ENCODE measurements around the gene ST3GAL3. TPM values are rescaled to one million over a fixed set of nuclear protein-coding genes. Genes with fewer than 3 reads are reported as not detected.
A peak's percentile ranks its signal among the peaks of the same experiment; 100 is the strongest.

ST3GAL3 gene
- total and polyA plus RNA-seq, 12 donors, result 14.5 to 39.3 (median 31.7) TPM

DNA sequence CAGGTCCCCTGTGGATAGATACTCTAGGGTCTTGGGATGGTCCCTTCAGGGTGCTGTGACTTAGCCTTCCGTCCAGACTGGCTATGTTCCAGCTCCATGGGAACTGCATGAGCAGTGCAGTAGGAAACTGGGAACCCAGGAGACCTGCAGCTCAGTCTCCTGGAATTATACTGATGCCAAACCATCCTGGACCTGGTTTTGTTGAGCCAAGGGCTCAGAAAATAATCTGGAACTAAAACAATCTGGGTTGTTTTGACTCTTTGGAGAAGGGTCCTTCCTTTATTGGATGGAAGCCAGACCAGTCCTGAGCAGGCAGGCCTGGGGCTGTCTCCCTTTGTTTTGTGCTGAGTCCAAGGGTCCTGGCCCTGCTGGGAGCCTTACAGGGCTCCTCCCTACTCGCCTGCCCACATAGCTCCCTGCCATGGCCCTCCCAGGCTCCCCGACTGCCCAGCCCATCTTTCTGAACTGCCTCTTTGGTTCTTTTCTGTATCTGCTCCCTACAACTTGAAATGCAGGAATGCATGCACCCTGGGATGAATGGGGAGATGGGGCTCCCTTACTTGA is 240.6 kb downstream of the ST3GAL3 start:
- Histone ChIP-seq H3K36me3 (peaks cover 0 to 27% (median 0%) of the 10 kb centered on the region in 9 donors), H3K9me3 (no peaks in the 10 kb centered on the region), H3K4me3 (peak overlapping the region; percentile 53 to 94 (median 72)), H3K4me1 (peaks cover 16 to 76% (median 54%) of the 10 kb centered on the region in 9 donors), H3K27ac (peak overlapping the region in 9 of 10 donors; percentile 90 to 100 (median 97)), H3K27me3 (no peaks in the 10 kb centered on the region)
- ATAC-seq, result no peak
- no peak for TF ChIP-seq CTCF (IDR thresholded peaks at IDR 0.05)
- WGBS, 2 donors, result 21 to 33% methylated on average over 3 of the region's 3 CpGs
- intact Hi-C loops (cut with DNase I), result loop anchor here in 3 of 10 donors (2.0 to 5.0 kb wide), 3 partner anchors 21 to 241 kb away; partner anchors contain the start of genes ATP6V0B (in 1 of the 3) and ST3GAL3 (in 1 of the 3)
- DNase-seq, result no peak

- WGBS, 2 donors, result 49 to 63% methylated on average over 13 of the region's 13 CpGs
- intact Hi-C loops (cut with DNase I), result loop anchor here in 1 of 10 donors (5.0 kb wide), 1 partner anchor 242 kb away; the partner anchor contains the start of gene ST3GAL3
- ATAC-seq, result peak in 5 of 8 donors; percentile 5 to 26 (median 8)
- DNase-seq, result peak; percentile 39 to 43
- TF ChIP-seq CTCF (IDR thresholded peaks at IDR 0.05), result peak in 1 of 9 donors; percentile 4
- Histone ChIP-seq H3K4me1 (peaks cover 16 to 91% (median 68%) of the 10 kb centered on the region in 9 donors), H3K36me3 (peaks cover 0 to 22% (median 0%) of the 10 kb centered on the region in 9 donors), H3K9me3 (no peaks in the 10 kb centered on the region), H3K27me3 (no peaks in the 10 kb centered on the region), H3K4me3 (no peak overlapping the region), H3K27ac (peak overlapping the region in 6 of 10 donors; percentile 18 to 97 (median 40))
These were observed 242.3 kb downstream of the ST3GAL3 start for GRCh38 chr1:43949678-43950077.

- H3K36me3 ChIP-seq, result peaks cover 0 to 36% (median 0%) of the 10 kb centered on the region in 9 donors
- no peaks in the 10 kb centered on the region for H3K9me3 ChIP-seq
- intact Hi-C loops (cut with DNase I), result no loop called here
- H3K4me1 ChIP-seq, result peaks cover 16 to 77% (median 57%) of the 10 kb centered on the region in 9 donors
- ATAC-seq (no peak), DNase-seq (no peak)
- no peaks in the 10 kb centered on the region for H3K27me3 ChIP-seq
- TF ChIP-seq CTCF (IDR thresholded peaks at IDR 0.05), result no peak
- WGBS, 2 donors, result 91 to 92% methylated on average over 4 of the region's 4 CpGs
- H3K4me3 ChIP-seq, result no peak overlapping the region
- H3K27ac ChIP-seq, result no peak overlapping the region
These were observed 244.0 kb downstream of the ST3GAL3 start for GRCh38 chr1:43951021-43951985.

GRCh38 chr1:43952731-43953346 is 245.5 kb downstream of the ST3GAL3 start:
- H3K27ac ChIP-seq, result no peak overlapping the region
- H3K27me3 ChIP-seq, result no peaks in the 10 kb centered on the region
- ATAC-seq, result no peak
- DNase-seq, result no peak
- peaks cover 16 to 69% (median 51%) of the 10 kb centered on the region in 9 donors for H3K4me1 ChIP-seq
- intact Hi-C loops (cut with DNase I), result no loop called here
- TF ChIP-seq CTCF (IDR thresholded peaks at IDR 0.05), result no peak
- peaks cover 0 to 52% (median 11%) of the 10 kb centered on the region in 9 donors for H3K36me3 ChIP-seq
- H3K9me3 ChIP-seq, result no peaks in the 10 kb centered on the region
- H3K4me3 ChIP-seq, result no peak overlapping the region
- 67 to 76% methylated on average over 8 of the region's 8 CpGs for WGBS, 2 donors
